NCI-H1417 treated with DMSO at 0.1 percent for 48 hours (cell line): ENCODE data around the gene GPRC5B.

Experiments used
- DNase-seq: peaks from one replicate; lab custom pipeline; 2025; lab: John Stamatoyannopoulos, UW

GPRC5B gene

GRCh38 chr16:19884611-19885450 lies at the start of gene GPRC5B:
Gene GPRC5B, minus strand, starts transcription at chr16:19884848. Its CDS starts 12,003 bp downstream, at chr16:19872845.
- no peak for DNase-seq

DNA sequence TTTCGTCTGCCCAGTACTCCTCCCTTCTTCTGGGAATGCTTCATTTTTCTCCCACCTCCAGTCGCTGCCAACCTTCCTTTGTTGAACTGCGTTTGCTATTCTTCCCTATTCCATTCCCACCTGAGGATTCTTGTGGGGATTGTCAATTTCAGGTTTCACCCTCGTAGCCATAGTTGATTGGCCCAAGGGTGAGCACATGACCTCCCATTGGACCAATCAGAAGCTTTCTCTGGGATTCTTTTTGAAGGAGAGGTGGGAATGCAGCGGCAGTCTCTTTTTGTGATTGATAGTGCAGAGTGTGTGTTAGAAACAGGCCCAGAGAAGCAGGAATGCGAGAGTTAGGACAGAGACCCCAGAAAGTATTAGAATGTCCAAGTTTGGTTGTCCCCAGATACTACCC lies 49.1 kb upstream of the GPRC5B start:
- DNase-seq: no peak

DNA sequence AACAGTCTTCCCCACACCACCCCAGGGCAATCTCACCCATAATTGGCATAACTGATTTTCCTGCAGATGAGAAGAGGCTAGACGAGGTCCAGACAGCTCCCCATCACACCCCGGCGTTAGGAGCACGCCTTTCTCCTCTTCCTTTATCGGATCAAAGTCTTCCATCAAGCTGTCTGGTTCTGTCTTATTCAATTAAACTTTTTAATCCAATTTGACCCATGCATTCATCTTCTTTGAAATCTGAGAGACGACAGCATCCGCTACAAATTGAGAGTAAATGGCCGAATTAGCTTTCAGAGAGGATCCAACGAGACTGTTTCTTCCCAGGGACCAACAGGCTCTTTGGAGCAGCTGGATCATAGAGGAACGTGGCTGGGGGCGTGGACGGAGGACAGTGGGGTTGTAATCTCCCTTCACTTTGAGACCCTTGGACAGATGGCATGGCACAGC lies 44.4 kb upstream of the GPRC5B start:
- no peak for DNase-seq

GRCh38 chr16:19928432-19928831 lies 43.8 kb upstream of the GPRC5B start:
- DNase-seq: no peak

DNA sequence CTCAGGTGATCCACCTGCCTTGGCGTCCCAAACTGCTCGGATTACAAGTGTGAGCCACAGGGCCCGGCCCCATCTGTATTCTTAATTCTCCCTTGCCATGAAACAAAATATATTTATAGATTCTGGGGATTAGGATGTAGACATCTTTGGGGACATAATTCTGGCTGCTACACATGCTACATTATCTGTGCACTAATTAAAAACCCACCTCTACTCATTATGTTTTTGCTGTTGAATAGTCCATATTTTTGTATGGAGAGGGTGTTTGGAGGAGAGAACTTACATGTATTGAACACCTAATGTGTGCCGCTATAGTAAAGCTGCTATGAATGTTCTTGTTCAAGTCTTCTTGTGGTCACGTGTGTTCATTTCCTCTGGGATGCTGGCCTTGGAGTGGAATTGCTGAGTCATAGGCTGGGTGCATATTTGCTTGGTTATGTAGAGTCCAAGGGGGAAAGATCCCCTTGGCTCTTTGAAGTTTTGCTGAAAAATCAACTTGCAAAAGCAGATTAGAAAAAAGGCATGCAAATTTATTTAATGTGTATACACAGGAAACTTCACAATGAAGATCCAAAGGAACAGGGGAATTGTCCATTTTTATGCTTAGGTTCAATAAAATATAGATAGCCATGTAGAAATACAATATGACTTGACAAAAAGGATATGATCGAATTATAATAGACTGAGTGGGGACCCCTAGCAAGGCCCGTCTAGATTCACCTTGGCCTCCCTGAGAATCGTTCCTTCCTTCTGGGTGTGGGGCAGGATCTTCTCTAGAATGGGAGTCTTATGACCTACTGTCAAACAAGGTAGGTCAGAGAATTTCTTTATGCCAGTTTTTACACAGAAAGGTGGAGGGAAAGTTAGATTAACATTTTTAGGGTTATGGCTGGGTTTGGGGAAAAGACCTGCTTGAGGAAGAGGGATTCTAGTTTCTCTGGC lies 42.1 kb upstream of the GPRC5B start:
- DNase-seq: no peak

DNA sequence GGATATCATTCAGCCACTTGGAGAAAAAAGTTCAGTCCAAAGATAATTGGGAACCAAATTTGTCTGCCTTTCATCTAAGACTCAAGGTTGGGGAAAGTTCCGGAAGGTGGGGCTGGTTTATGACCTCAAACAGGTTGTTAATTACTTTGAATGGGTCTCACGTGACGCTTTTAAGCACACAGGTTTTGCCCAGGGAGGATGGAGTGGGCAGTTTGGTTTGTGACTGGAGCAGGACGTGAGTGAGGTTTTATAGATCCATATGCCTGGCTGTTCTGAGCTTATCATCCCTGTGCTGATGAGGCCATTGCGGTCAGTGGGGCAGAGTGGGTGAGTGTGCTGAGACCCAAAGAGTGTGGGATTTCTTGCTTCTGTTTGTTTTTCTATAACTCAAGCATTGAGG lies 38.7 kb upstream of the GPRC5B start:
- no peak for DNase-seq

GRCh38 chr16:19919142-19919541 lies 34.5 kb upstream of the GPRC5B start:
- no peak for DNase-seq

- no peak for DNase-seq
Observed at GRCh38 chr16:19916064-19916463, 31.4 kb upstream of the GPRC5B start.

DNA sequence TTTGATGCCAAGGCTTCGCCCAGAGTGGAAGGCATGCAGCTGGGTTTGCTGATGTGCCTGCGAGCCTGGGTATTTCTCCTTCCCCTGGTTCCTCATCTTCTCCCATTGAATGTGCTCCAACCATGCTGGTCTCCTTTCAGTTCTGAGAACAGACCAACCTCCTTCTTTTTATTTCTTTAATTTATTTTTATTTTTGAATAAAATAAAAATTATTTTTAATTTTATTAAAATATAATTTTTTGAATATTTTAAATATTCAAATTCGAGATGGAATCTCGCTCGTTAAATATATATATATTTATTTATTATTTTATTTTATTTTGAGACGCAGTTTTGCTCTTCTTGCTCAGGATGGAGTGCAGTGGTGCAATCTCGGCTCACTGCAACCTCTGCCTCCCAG lies 30.2 kb upstream of the GPRC5B start:
- DNase-seq: no peak

DNA sequence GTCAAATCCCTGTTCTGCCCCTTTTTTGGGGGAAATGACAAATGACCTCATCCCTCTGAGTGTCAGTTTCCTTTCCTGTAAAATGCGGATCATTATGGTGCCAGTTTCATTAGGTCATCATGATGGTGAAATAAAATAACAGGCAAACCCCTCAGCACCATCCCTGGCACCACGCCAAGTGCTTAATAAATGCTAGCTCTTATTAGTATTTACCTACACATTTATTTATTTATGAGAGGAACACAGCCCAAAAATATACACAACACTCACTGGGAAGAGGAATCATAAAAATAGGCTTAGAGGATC lies 28.6 kb upstream of the GPRC5B start:
- DNase-seq: no peak

GRCh38 chr16:19912455-19913339 lies 28.0 kb upstream of the GPRC5B start:
- DNase-seq: no peak

- DNase-seq: no peak
Observed at GRCh38 chr16:19911747-19912454, 27.3 kb upstream of the GPRC5B start.

DNA sequence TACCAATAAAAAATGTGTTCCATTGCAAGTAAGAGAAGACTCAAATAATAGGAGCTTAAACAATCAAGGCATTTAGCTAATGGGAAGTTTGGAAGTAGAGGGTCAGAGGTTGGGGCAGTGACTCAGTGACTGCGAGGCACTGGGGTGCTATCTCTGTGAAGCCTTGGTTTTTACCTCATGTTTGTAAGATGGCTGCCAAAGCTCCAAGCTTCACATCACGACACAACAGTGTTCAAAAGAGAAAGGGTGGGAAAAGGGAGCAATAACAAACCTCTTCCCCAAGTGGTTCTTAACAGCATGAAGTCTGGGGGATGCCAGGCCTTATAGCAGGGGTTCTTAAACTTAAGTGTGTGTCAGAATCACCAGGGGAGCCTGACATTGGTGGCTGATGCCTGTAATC lies 26.6 kb upstream of the GPRC5B start:
- no peak for DNase-seq

GRCh38 chr16:19909750-19910322 lies 25.2 kb upstream of the GPRC5B start:
- no peak for DNase-seq

- DNase-seq: no peak
Observed at GRCh38 chr16:19908921-19909320, 24.3 kb upstream of the GPRC5B start.

- DNase-seq: peak; percentile 43
Observed at GRCh38 chr16:19907161-19907992, 22.7 kb upstream of the GPRC5B start.

GRCh38 chr16:19901164-19901563 lies 16.5 kb upstream of the GPRC5B start:
- no peak for DNase-seq

DNA sequence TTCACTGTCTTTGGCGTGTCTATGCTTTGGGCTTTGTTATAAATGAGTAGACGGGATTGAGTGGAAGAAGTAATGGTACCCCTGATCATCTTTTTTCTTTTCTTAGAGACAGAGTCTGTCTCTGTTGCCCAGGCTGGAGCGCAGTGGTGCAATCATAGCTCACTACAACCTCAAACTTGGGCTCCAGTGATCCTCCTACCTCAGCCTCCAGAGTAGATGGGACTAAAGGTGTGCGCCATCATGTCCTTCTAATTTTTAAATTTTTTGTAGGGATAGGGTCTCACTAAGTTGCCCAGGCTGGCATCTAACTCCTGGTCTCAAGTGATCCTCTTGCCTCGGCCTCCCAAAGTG lies 14.9 kb upstream of the GPRC5B start:
- DNase-seq: no peak

DNA sequence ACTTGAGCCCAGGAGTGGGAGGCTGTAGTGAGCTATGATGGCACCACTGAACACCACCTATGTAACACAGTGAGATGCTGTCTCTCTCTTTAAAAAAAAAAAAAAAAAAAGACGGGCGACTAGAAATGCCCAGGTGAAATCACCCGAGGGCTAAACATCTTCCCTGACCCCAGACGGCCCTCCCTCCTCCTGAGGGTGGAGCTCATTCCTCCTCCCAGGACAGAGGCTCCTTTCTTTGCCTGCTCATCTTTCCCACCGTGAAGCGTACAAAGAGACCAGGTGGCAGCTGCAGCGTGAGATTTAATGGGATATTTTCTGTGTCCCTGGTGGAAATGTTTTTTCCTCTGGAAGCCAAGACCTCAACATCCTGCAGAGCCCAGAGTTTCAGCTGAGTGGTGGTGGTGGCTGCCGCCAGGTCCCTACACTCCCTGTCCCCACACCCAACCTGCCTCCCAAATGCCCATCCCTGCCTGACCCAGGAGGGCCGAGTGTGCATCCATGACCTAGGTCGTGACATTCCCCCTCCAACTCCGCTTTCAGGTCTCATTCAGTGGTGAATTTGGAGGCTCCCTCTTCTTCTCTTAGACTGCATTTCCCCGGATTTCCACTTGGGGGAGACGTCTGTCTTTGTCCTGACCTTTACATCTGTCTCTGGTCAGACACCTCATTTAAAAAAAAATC lies 14.4 kb upstream of the GPRC5B start:
- no peak for DNase-seq

DNA sequence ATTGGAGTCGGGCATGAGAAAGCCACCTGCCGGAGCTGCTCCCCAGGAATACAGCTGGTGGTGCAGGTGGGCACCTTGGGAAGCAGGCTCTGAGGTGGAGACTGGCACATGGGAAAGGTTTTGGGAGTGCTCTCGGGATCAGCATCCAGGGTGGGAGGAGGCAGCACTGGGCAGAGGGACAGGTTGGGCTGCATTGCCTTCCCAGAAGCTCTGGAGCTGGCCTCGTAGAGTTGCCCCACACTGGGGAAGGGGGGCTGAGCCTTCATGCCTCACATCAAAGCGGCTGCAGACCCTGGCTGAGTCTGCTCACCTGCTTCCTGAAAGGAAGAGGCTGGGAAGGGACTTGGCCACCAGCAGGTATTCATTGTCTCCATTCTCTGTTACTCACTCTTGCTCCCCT lies 13.5 kb upstream of the GPRC5B start:
- no peak for DNase-seq
